ENCODE results near the gene LUC7L. TPM values are rescaled to one million over a fixed set of nuclear protein-coding genes. Genes with fewer than 3 reads are reported as not detected.
"Not testable (repeated sequence)": the region's sequence is repeated elsewhere in the genome, so short reads cannot be mapped to it uniquely, and the experiment has no call there.

Gene LUC7L
- total RNA-seq, 2 experiments from 2014 or later, result 63.8 to 70.0 TPM

DNA sequence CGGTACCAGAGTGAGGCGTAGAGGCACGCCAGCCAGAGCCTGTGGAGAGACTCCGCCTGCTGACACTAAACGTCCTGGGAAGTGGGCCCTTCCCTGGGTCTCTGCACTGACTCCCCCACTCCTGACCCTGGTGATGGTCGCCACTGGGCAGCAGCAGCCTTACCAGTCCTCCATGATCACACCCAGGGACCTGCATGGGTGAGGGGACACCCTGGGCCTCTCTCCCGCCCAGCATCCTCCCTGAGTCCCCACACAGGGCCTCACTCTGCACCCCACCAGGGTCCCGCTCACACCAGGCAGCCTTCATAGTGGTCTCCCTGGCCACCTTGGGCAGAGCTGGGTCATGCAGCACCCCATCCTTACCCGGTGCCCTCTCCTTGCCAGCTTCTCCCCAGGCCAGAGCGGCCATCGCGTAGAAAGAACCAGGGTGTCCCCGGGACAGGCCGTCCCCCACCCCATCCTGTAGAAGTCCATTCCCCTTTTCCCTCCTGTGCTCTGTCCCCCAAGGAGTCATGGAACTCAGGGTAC is 35.8 kb upstream of the LUC7L start:
- ChIA-PET CTCF (no interaction called here), POLR2A (no interaction called here)

DNA sequence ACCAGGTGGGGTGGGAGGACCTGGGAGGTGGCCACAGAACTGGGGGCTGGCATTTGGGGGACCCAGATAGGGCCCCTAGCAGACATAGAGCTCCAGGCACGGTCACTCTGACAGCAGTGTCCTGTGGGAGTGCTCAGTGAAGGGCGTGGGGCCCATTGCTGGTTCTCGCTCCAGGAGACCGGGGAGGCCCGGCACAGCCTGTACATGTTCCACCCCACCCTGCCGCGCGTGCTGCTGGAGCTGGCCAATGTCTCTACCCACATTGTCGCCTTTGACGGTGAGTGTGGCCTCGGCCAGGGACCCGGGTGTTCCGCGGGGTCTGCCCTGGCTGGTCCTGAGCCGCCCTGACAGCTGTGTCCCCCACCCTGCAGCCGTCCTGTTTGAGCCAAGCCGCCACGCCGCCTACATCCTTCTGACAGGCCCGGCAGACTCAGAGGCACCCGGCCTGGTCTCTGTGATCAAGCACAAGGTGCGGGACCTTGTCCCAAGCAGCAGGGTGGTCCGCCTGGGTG is 35.2 kb upstream of the LUC7L start:
- ChIA-PET CTCF (no interaction called here), POLR2A (no interaction called here)

DNA sequence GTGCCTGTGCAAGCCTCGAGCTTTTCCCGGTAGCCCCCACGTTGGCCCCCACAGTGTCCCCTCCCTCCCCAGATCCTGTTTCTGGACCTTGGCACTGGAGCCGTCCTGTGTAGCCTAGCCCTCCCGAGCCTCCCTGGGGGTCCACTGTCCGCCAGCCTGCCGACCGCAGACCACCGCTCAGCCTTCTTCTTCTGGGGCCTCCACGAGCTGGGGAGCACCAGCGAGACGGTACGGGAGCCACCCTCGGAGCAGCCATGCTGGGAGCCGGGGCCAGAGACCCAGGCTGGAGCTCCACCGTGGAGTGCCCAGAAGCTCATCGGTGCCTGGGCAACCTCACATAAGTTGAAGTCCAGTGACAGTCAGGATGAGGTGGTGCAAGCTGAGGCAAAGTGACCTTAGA is 34.7 kb upstream of the LUC7L start:
- ChIA-PET POLR2A (no interaction called here), CTCF (no interaction called here)

DNA sequence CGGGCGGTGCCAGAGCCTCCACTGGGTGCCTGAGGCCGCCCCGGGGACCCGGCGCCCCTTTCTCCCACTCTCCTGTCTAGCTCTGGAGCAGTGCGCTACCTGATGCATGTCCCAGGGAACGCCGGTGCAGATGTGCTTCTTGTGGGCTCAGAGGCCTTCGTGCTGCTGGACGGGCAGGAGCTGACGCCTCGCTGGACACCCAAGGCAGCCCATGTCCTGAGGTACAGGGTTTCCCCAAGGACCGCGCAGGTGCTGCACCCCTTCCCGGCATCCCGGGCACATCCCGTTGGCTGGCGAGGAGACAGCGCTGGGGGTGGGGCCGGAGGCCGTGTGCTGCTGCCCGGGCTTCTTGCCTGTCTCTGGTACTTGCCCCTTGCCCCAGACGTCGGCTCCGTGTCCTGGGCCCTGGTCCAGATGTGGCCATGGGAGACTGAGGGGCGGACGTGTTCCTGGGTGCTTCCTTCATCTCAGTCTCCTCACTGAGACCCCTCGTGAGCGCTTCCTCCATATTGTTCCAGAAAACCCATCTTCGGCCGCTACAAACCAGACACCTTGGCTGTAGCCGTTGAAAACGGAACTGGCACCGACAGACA is 34.0 kb upstream of the LUC7L start:
- CTCF ChIA-PET, result no interaction called here
- POLR2A ChIA-PET, result no interaction called here

DNA sequence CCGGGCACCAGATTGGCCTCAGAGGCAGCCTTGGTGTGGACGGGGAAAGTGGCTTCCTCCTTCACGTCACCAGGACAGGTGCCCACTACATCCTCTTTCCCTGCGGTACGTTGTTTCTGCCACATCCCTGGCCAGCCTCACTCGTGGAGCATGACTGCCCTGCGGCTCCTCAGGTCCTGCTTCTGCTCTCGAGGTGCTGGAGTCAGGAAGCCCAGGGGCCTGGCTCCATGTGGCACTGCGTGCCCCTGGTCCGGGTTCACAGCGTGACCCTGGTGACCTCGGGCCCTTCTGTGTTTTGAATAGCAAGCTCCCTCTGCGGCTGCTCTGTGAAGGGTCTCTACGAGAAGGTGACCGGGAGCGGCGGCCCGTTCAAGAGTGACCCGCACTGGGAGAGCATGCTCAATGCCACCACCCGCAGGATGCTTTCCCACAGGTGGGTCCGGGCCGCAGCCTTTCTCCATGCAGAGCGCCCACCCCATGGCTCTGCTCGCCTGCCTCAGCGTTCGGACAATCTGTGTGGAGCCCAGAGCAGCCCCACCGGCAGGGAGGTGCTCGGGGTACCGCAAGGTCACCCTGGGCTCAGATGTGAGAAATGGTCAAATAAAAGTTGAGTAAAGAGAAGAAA is 33.0 kb upstream of the LUC7L start:
- POLR2A ChIA-PET, result no interaction called here

DNA sequence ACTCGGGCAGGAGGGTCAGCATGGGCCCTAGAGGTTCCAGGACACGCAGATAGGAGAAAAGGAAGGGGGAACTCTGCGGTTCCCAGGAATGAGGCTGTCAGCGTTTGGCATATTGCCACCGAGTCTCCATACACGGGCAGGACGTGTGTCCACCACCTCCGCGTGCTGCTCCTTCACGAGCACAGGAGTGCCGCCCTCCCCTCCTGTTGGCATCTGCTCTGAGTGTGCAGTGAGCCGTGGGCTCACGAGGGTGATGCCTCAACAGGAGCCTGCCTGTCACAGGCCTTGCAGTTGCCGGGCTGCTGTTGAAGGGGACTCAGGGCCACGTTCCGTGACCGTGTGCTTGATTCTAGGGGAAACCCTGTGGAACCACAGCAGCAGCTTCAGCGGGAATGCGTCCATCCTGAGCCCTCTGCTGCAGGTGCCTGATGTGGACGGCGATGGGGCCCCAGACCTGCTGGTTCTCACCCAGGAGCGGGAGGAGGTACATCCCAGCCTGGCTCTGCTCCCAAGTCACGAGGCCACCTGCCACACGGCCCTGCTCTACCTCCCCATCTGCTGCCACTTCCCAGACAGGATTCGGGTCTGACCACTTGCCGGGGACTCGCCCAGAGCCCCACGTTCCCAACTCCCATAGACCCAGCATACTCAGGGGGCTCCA is 31.9 kb upstream of the LUC7L start:
- ChIA-PET CTCF (no interaction called here), POLR2A (no interaction called here)

More for the DNA sequence above, 33.0 kb upstream of the LUC7L start:
- CTCF ChIA-PET, result no interaction called here

DNA sequence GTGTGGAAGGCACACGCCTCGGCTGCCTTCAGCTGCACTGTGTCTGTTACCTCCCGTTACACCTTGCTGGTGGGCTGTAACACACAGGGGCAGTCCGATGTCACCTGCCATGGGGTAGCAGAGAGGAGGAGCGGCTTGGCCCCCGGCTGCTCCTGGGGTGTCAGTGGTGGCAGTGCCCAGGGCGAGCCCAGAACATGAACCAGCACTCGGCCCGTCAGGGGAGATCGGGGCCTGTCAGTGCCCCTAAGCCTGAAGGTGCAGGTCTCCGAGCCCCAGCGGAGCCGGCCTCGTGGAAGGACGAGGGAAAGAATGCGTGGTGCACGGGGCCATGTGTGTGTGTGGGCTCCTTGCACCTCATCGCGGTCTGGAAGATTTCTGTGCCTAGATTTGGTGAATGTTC is 31.1 kb upstream of the LUC7L start:
- ChIA-PET CTCF (no interaction called here), POLR2A (no interaction called here)

DNA sequence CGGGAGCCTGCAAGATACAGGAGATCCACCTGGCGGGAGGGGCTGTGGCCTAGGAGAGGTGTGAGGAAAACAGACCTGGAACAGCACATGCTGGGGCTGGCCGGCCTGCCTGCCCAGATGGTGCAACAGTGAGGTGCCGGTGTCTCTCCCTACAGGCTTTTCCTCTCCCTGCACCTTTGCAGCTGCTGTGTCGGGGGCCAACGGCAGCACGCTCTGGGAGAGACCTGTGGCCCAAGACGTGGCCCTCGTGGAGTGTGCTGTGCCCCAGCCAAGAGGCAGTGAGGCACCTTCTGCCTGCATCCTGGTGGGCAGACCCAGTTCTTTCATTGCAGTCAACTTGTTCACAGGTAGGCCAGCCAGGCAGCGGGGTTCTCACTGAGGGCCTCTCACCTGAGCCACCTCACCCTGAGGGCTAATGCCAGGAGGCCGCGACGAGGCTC is 30.6 kb upstream of the LUC7L start:
- CTCF ChIA-PET, result no interaction called here
- POLR2A ChIA-PET, result no interaction called here

DNA sequence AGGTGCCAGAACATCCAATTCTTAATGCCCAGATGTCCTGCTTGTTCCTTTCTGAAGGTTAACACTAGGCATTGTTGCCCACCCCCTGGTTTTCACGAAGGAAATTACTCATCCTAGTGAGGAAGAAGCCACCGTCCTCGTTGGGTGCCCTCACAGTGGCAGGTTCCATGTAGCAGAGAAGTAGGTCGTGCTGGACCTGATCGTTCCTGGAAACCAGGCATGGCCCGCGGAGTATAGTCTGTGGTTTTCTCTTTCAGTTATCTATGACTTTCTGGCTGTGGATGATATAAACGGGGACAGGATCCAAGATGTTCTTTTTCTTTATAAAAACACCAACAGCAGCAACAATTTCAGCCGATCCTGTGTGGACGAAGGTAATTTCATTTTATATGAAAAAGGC is 30.0 kb upstream of the LUC7L start:
- ChIA-PET POLR2A (no interaction called here), CTCF (no interaction called here)

DNA sequence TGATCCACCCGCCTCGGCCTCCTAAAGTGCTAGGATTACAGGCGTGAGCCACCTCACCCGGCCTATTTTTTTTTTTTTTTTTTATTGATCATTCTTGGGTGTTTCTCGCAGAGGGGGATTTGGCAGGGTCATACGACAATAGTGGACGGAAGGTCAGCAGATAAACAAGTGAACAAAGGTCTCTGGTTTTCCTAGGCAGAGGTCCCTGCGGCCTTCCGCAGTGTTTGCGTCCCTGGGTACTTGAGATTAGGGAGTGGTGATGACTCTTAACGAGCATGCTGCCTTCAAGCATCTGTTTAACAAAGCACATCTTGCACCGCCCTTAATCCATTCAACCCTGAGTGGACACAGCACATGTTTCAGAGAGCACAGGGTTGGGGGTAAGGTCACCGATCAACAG is 28.8 kb upstream of the LUC7L start:
- CTCF ChIA-PET, result not testable (repeated sequence)

DNA sequence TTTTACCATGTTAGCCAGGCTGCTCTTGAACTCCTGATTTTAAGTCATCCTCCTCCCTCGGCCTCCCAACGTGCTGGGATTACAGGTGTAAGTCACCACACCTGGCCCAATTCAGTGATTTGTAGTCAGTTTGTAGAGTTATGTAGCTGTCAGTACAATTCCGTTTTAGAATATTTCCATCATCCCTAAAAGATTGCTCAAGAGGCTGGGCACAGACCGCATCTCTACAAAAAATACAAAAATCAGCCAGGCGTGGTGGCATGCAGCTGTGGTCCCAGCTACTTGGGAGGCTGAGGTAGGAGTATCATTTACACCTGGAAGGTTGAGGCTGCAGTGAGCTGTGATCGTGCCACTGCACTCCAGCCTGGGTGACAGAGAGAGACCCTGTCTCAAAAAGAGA is 25.9 kb upstream of the LUC7L start:
- ChIA-PET CTCF (no interaction called here), POLR2A (no interaction called here)

More for the DNA sequence above, 28.8 kb upstream of the LUC7L start:
- POLR2A ChIA-PET, result not testable (repeated sequence)

DNA sequence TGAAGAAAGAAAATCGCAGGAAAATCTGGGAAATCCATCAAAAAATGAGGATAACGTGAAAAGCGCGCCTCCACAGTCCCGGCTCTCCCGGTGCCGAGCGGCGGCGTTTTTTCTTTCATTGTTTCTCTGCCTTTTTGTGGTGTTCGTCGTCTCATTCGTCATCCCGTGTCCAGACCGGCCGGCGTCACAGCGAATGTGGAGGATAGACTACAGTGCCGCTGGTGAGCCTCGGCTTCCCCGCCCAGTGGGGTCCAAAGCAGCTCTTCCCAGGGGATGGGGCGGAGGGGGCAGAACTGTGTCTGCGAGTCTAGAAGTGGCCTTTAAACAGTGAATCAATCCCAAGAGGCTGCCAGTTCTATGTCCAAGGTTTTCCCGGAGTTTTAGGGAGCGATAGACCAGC is 25.2 kb upstream of the LUC7L start:
- CTCF ChIA-PET, result interaction anchor here (0.7 to 1.4 kb wide), 2 partner anchors 19 to 27 kb away, joined by 3 to 4 read pairs; partner anchors contain the start of gene FAM234A

DNA sequence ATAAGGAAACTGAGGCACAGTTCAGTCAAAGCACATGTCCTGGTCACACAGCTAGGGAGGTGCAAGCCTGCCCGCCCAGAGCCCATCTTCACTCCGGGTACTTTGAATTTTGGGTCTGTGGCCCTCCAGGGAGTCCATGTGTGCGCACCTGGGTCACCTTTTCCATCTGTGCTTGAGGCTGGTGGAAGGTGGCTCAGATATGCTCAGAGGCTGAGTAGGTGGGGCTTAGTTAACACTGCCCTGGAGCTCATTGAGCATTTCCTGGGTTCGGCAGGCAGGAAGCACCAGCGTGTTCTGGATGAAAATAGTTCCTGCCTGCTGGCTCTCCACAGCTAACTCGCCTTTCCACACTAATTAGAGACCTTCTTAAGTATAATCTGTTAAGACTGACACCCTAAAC is 24.6 kb upstream of the LUC7L start:
- ChIA-PET POLR2A (interaction anchor here (0.7 kb wide), 1 partner anchor 19 kb away, joined by 3 read pairs; the partner anchor contains the start of gene FAM234A), CTCF (interaction anchor here (0.7 to 1.4 kb wide), 3 partner anchors 19 to 91 kb away, joined by 3 to 4 read pairs (median 4); partner anchors contain the start of gene FAM234A)

More for the DNA sequence above, 25.2 kb upstream of the LUC7L start:
- POLR2A ChIA-PET, result interaction anchor here (0.7 kb wide), 1 partner anchor 19 kb away, joined by 3 read pairs; the partner anchor contains the start of gene FAM234A

DNA sequence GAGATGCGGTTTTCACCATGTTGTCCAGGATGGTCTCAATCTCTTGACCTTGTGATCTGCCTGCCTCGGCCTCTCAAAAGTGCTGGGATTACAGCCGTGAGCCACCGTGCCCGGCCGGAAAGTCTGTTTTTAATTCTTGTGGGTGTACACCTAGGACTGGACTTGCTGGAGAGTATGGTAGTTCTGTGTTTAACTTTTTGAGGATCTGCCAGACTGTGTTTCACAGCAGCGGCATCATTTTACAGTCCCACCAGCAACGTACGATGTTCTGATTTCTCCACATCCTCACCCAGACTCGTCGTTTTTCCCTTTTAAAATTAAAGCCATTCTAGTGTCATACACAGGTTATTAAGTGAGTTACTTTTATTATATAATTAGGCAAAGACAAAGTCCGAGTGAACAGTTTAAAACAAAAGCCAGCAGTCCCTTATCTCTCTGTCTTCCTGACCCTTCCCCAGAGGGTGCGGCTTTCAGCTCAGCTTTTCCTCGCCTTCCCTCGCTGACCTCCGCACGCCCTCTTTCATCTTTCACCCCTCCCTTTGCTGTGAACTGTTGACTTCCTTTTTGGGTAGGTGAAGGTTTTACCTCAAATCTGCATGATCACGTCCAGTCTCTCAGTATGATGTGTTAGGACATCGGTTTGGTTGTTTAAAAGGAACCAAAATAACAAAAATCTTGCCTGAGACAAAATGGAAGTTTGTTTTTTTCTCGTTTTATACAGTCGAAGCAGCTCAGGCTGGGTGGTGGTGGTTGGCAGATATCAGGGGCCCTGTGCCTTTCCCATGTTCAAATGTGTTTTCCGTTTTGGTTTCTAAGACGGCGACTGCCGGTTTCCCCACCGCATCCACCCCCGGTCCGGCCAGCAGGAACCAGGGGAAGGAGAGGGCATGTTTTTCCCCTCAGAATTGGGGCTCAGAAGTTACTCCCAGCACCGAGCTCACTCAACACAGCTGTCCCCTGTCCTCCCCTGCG is 23.4 kb upstream of the LUC7L start:
- ChIA-PET CTCF (interaction anchor here (1.0 to 1.2 kb wide), 3 partner anchors 18 to 93 kb away, joined by 3 to 4 read pairs (median 4); partner anchors contain the start of gene FAM234A), POLR2A (interaction anchor here (1.5 kb wide), 1 partner anchor 17 kb away, joined by 10 read pairs; the partner anchor contains the start of gene FAM234A)

DNA sequence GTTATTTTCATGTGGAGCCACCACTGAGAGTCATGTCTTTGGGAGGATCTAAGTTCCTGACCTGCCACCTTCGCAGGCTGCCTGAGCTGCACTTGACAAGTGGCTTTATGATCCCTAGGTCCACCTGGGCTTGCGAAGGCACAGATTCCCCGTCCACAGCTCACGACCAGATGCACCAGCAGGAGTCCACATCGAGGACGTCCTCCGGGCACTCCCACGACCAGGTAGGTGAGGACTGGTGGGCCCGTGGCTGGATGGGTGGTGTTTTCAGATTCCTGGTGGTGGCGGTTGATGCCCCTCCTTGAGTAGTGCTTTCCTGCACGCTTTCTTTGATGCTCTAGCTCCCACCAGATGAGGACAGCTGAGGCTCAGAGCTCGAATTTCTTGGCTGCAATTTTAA is 20.2 kb upstream of the LUC7L start:
- ChIA-PET CTCF (interaction anchor here (0.9 kb wide), 1 partner anchor 112 kb away, joined by 3 read pairs; no protein-coding TSS in a partner anchor), POLR2A (no interaction called here)

DNA sequence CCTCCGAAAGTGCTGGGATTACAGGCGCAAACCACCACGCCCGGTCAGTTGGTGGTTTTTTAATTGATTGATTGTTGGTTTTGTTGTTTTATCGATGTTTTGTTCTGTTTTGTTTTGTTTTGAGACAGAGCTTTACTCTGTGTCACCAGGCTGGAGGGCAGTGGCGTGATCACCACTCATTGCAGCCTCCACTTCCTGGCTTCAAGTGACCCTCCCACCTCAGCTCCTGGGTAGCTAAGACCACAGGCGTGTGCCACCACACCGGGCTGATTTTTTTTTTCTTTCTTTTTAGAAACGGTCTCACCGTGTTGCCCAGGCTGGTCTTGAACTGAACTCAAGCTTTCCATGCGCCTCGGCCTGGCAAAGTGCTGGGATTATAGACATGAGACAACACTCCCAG is 17.8 kb upstream of the LUC7L start:
- CTCF ChIA-PET, result no interaction called here
- POLR2A ChIA-PET, result no interaction called here

DNA sequence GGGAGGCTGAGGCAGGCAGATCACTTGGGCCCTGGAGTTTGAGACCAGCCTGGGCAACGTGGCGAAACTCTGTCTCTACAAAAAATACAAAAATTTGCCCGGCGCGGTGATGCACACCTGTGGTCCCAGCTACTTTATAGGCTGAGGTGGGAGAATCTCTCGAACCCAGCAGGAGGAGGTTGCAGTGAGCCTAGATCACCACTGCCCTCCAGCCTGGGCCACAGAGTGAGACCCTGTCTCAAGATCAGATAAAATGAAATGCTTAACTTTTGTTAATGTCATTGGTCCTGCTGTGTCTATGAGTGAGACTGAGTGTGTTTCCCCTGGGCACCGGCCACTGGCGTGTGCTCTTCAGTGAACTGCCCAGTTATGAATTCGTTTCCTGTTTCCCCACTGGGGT is 15.9 kb upstream of the LUC7L start:
- CTCF ChIA-PET, result no interaction called here
- POLR2A ChIA-PET, result no interaction called here

DNA sequence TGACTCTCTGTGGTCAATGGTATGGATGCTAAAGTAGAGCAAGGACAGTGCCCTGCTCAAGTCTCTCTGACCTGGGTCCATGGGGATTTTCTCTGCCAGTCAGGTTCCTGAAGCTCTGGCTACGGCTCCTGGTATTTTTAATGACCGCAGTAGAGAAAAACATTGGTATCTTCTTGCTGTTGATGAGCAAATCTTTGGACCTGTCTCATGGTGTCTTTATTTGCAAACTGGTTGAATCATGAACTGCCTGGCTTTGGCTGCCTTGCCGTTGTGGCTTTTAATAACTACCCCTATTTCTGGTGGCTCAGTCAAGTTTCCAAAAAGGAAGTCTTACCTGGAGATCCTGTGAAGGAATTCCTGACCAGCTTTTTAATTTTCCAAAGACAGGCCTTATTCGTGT is 14.1 kb upstream of the LUC7L start:
- CTCF ChIA-PET, result no interaction called here
- POLR2A ChIA-PET, result no interaction called here

DNA sequence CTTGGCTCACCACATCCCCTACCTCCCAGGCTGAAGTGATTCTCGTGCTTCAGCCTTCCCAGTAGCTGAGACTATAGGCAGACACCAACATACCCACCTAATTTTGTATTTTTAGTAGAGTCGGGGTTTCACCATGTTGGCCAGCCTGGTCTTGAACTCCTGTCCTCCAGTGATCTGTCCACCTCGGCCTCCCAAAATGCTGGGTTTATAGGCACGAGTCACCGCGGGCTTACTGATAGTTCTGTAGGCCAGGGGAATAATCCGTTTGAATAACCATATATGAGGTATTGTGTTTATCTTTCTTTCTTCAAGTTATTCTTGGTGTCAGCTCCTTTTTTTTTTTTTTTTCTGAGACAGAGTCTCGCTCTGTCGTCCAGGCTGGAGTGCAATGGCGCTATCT is 13.0 kb upstream of the LUC7L start:
- ChIA-PET POLR2A (no interaction called here), CTCF (interaction anchor here (0.7 kb wide), 1 partner anchor 159 kb away, joined by 3 read pairs; no protein-coding TSS in a partner anchor)
